T-cell (primary cell): Measurements from ENCODE around the gene CA12. TPM values are rescaled to one million over a fixed set of nuclear protein-coding genes. Genes with fewer than 3 reads are reported as not detected.
A peak's percentile ranks its signal among the peaks of the same experiment; 100 is the strongest.

ENCODE experiments used
- ATAC-seq, 4 experiments: fragments of 200-7000 bp in 3 of 4; fragments of 150-1000 bp in 1 of 4; cut with Tn5 transposase; replicated peaks in 1 of 4; 1 replicate in 3 of 4; 2 replicates in 1 of 4; pipeline ENCODE4 v1.10.0; 2021; ENCODE audit warnings: moderate library complexity in 3 of 4, mild to moderate bottlenecking in 2 of 4, moderate number of reproducible peaks in 1 of 4
- CTCF ChIA-PET, 2 donors: fragments of 300-600 bp; sonication (Branson Sonifier 250); formaldehyde crosslinking; loops; one replicate each; lab custom pipeline; 2022; ENCODE audit warnings: antibody characterized with exemption in 2 of 2; lab: Charles Lee
- POLR2A ChIA-PET, 2 donors: fragments of 300-600 bp; sonication (Branson Sonifier 250); formaldehyde crosslinking; loops; one replicate each; lab custom pipeline; 2022; ENCODE audit warnings: antibody characterized with exemption in 2 of 2; lab: Charles Lee
- DNase-seq, 35 experiments: peaks; one replicate each; pipeline versions ENCODE4 v3.0.0 to v3.0.0-alpha.2; 2013 to 2023
- H3K27ac ChIP-seq: one replicate; pipeline ENCODE4 v1.5.1; 2013; ENCODE audit warnings: low read length
- H3K27me3 ChIP-seq, 2 experiments: replicated peaks in 1 of 2; 1 replicate in 1 of 2; 2 replicates in 1 of 2; pipeline versions ENCODE4 v1.6.1 to v1.7.0; 2013; ENCODE audit warnings: low read length in 1 of 2, mixed read lengths in 1 of 2; ENCODE audit not compliant: control insufficient read depth in 2 of 2, insufficient read depth in 2 of 2; ENCODE audit errors: extremely low read depth in 1 of 2
- H3K36me3 ChIP-seq, 2 donors: 1 replicate in 1 of 2; 2 replicates in 1 of 2; pipeline versions ENCODE4 v1.6.1 to v1.7.0; 2013; ENCODE audit warnings: low read length in 1 of 2; ENCODE audit not compliant: control insufficient read depth in 2 of 2, insufficient read depth in 1 of 2; ENCODE audit errors: extremely low read depth in 1 of 2
- H3K4me1 ChIP-seq, 2 experiments: 1 replicate in 1 of 2; 2 replicates in 1 of 2; pipeline versions ENCODE4 v1.6.1 to v1.7.0; 2013; ENCODE audit warnings: low read length in 2 of 2, mixed read lengths in 1 of 2; ENCODE audit not compliant: insufficient read depth in 2 of 2, control insufficient read depth in 1 of 2; ENCODE audit errors: extremely low read depth in 1 of 2
- H3K4me3 ChIP-seq, 2 donors: 1 replicate in 1 of 2; 2 replicates in 1 of 2; pipeline versions ENCODE4 v1.5.1 to v1.7.0; 2013; ENCODE audit warnings: mild to moderate bottlenecking in 2 of 2, low read length in 1 of 2, moderate library complexity in 1 of 2; ENCODE audit not compliant: control insufficient read depth in 1 of 2; ENCODE audit errors: extremely low read depth in 1 of 2
- H3K9me3 ChIP-seq: 2 replicates; pipeline ENCODE4 v1.7.0; 2013
- H3K27ac Mint-ChIP-seq, 2 donors: one replicate each; pipeline ENCODE4 v1.8.0; 2020 to 2021; ENCODE audit warnings: mild to moderate bottlenecking in 2 of 2, mixed read lengths in 2 of 2
- H3K27me3 Mint-ChIP-seq, 2 donors: one replicate each; pipeline ENCODE4 v1.8.0; 2021 to 2022; ENCODE audit warnings: mixed read lengths in 2 of 2
- H3K36me3 Mint-ChIP-seq: one replicate; pipeline ENCODE4 v1.8.0; 2021; ENCODE audit warnings: mixed read lengths
- H3K4me1 Mint-ChIP-seq, 3 donors: one replicate each; pipeline ENCODE4 v1.8.0; 2020 to 2022; ENCODE audit warnings: mixed read lengths in 3 of 3, mild to moderate bottlenecking in 1 of 3
- H3K4me3 Mint-ChIP-seq, 3 donors: one replicate each; pipeline ENCODE4 v1.8.0; 2020 to 2022; ENCODE audit warnings: mild to moderate bottlenecking in 3 of 3, mixed read lengths in 3 of 3, moderate library complexity in 3 of 3
- H3K9me3 Mint-ChIP-seq, 3 donors: one replicate each; pipeline ENCODE4 v1.8.0; 2020 to 2022; ENCODE audit warnings: mixed read lengths in 3 of 3
- WGBS: methylation state at CpG from one replicate; pipeline ENCODE4 v1.1.5; 2013; ENCODE audit warnings: missing lambda C conversion rate; ENCODE audit not compliant: insufficient coverage; 5-methylcytosine and 5-hydroxymethylcytosine counted together
- total RNA-seq, 35 experiments: library from RNA in 6 of 35; stranded (reverse) in 6 of 35; fragments of 120-200 nt in 1 of 35; gene quantifications; one replicate each; pipeline versions ENCODE4 v1.2.1 to v1.2.4 and lab custom pipeline; 2013 to 2026

CA12 gene
- total RNA-seq, 5 donors from 2014 or later (not counting 1 experiment from before 2014, with no cell fraction given): 0.12 to 0.51 (median 0.30) TPM; not detected in 2

DNA sequence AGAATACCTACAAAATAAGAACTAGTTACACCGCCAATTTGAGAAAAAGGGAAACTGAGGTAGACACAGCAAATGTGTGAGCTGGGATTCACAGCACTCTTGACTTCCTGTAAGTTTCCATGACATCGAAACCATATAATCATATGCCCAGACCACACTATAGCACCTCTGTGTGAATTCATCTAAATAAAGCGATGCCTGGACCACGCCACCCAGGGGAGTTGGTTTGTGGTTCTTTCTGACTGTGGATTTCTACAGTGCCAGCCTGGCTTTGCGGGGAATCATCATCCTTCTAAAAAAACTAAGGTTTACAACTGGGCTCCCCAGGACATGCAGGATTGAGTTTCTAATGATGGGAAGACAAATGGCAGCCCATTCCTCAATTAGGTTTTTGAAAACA is 23.5 kb upstream of the CA12 start:
- no peak overlapping the region for H3K27ac Mint-ChIP-seq
- H3K27ac ChIP-seq: no peak overlapping the region
- H3K9me3 ChIP-seq: no peaks in the 10 kb centered on the region
- no peaks in the 10 kb centered on the region for H3K36me3 ChIP-seq
- H3K4me1 ChIP-seq: peaks cover 0 to 2% of the 10 kb centered on the region in 2 experiments
- H3K27me3 Mint-ChIP-seq: peaks cover 0 to 1% of the 10 kb centered on the region in 2 donors
- WGBS: no CpG with 5 or more reads among the region's 5 CpGs
- H3K27me3 ChIP-seq: no peaks in the 10 kb centered on the region
- no peak overlapping the region for H3K4me3 ChIP-seq
- no peak for ATAC-seq
- ChIA-PET CTCF (interaction anchor here (0.6 to 1.6 kb wide), 4 partner anchors 10 to 358 kb away, joined by 3 to 9 read pairs (median 4); no protein-coding TSS in a partner anchor), POLR2A (no interaction called here)
- H3K4me1 Mint-ChIP-seq: peaks cover 0 to 2% (median 0%) of the 10 kb centered on the region in 3 donors
- no peaks in the 10 kb centered on the region for H3K9me3 Mint-ChIP-seq
- H3K4me3 Mint-ChIP-seq: no peak overlapping the region
- no peak for DNase-seq
- H3K36me3 Mint-ChIP-seq: no peaks in the 10 kb centered on the region

DNA sequence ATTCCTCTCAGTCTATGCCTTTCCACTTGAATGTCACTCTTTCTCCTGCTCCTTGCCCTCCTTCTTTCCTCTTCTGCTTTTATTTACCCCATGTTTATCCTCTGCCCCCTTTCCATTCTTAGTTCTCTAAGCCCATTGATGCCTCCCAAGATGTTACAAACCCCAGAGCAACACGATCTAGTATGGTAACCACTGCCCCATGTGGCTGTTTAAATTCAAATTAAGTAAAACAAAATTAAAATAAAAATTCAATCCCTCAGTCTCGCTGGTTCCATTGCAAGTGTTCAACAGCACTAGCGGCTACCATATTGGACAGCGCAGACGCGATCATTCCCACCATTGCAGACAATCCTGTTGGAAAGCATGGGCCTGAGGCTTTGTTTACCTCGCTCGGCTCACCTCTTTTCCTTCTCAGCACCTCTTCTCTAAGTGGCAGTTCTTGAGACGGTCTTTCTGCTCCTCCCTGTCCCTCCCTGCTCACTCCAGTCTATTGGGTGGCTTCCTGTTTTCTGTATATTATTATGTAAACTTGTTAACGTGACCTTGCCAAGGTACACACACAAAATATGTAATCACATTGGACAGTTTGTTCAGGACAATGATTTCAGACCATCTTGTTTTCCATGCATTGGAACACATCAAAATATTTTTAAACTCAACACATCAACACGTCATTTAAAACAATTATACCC is 21.8 kb upstream of the CA12 start:
- CTCF ChIA-PET: interaction anchor here (0.6 to 1.5 kb wide), 15 partner anchors 34 to 436 kb away, joined by 3 to 17 read pairs (median 4); no protein-coding TSS in a partner anchor
- Mint-ChIP-seq H3K36me3 (no peaks in the 10 kb centered on the region), H3K4me3 (no peak overlapping the region), H3K9me3 (no peaks in the 10 kb centered on the region), H3K4me1 (peaks cover 0 to 2% (median 0%) of the 10 kb centered on the region in 3 donors), H3K27ac (no peak overlapping the region), H3K27me3 (no peaks in the 10 kb centered on the region)
- WGBS: 91% methylated on average over 7 of the region's 11 CpGs
- POLR2A ChIA-PET: interaction anchor here in 1 of 2 donors (0.6 kb wide), 1 partner anchor 56 kb away, joined by 5 read pairs; no protein-coding TSS in a partner anchor
- Histone ChIP-seq H3K4me1 (peaks cover 0 to 2% of the 10 kb centered on the region in 2 experiments), H3K36me3 (no peaks in the 10 kb centered on the region), H3K9me3 (no peaks in the 10 kb centered on the region), H3K4me3 (no peak overlapping the region), H3K27ac (no peak overlapping the region), H3K27me3 (no peaks in the 10 kb centered on the region)
- ATAC-seq: no peak
- DNase-seq: no peak

DNA sequence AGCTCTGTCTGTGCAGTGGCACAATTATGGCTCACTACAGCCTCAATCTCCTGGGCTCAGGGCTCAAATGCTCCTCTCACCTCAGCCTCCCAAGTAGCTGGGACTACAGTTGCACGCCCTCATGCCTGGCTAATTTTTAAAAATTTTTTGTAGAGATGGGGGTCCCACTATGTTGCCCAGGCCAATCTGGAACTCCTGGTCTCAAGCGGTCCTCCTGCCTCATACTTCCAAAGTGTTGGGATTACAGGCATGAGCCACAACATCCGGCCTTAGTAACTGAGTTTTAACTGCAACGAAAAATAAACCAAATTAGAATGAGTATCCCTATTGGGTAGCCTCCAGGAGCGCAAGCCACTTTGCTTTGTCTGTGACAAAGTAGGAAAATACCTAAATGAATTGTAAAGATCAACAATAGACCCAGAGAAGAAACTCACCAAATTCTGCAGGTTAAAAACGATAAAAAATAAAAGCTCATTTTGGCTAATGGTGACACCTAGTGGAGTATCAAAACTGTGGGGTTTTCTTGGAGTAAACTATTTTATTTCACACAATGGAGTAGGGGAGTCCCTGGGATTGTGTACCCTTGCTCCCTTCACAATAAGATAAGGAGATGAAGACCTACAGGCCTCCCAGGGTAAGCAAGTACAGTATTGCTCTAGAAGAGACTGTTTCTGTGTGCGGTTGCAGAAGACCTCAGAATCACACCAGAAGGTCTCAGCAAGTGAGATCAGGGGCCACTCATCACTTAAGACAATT is 21.0 kb upstream of the CA12 start:
- WGBS: 93% methylated on average over 3 of the region's 7 CpGs
- no peak overlapping the region for H3K27ac Mint-ChIP-seq
- no peaks in the 10 kb centered on the region for H3K36me3 Mint-ChIP-seq
- Histone ChIP-seq H3K27me3 (no peaks in the 10 kb centered on the region), H3K9me3 (no peaks in the 10 kb centered on the region), H3K27ac (no peak overlapping the region), H3K4me3 (no peak overlapping the region), H3K36me3 (no peaks in the 10 kb centered on the region), H3K4me1 (peaks cover 0 to 2% of the 10 kb centered on the region in 2 experiments)
- no peaks in the 10 kb centered on the region for H3K27me3 Mint-ChIP-seq
- no peak overlapping the region for H3K4me3 Mint-ChIP-seq
- H3K9me3 Mint-ChIP-seq: no peaks in the 10 kb centered on the region
- ChIA-PET CTCF (interaction anchor here (0.5 to 1.5 kb wide), 13 partner anchors 21 to 911 kb away, joined by 3 to 17 read pairs (median 4); no protein-coding TSS in a partner anchor), POLR2A (interaction anchor here in 1 of 2 donors (0.6 kb wide), 1 partner anchor 114 kb away, joined by 3 read pairs; no protein-coding TSS in a partner anchor)
- ATAC-seq: peak in 2 of 4 experiments; percentile 26 to 58
- DNase-seq: peak in 2 of 35 experiments; percentile 5 to 61
- peaks cover 0 to 2% (median 0%) of the 10 kb centered on the region in 3 donors for H3K4me1 Mint-ChIP-seq

DNA sequence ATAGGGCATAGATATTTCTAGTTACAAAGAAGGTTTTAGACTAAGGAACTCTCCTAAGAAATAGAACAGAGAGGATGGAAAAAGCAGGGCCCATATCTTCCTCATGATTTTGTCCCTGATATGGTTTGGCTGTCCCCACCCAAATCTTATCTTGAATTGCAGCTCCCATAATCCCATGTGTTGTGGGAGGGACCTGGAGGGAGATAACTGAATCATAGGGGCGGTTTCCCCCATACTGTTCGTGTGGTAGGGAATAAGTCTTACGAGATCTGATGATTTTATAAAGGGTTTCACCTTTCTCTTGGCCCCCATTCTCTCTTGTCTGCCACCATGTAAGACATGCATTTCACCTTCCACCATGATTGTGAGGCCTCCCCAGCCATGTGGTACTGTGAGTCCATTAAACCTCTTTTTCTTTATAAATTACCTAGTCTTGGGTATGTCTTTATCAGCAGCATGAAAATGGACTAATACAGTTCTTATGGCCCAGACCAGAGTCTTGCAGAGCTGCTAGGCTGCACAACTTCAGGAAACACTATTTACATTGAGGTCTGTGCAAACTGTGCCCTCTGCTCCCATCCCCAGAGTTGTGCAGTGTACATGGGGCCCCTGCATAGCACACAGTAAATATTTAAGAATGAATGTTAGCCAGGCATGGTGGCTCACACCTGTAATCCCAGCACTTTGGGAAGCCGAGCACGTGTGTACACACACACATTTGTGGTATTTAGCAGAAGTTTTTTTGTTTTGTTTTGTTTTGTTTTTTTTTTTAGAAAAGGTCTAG is 20.3 kb upstream of the CA12 start:
- Histone ChIP-seq H3K27me3 (no peaks in the 10 kb centered on the region), H3K4me1 (peaks cover 0 to 2% of the 10 kb centered on the region in 2 experiments), H3K9me3 (no peaks in the 10 kb centered on the region), H3K27ac (no peak overlapping the region), H3K4me3 (no peak overlapping the region), H3K36me3 (no peaks in the 10 kb centered on the region)
- CTCF ChIA-PET: interaction anchor here (0.5 to 1.5 kb wide), 13 partner anchors 22 to 912 kb away, joined by 3 to 17 read pairs (median 4); no protein-coding TSS in a partner anchor
- H3K4me1 Mint-ChIP-seq: peaks cover 0 to 2% (median 0%) of the 10 kb centered on the region in 3 donors
- no peak overlapping the region for H3K27ac Mint-ChIP-seq
- no peaks in the 10 kb centered on the region for H3K9me3 Mint-ChIP-seq
- no peak for DNase-seq
- peaks cover 0 to 3% of the 10 kb centered on the region in 2 donors for H3K27me3 Mint-ChIP-seq
- no peak overlapping the region for H3K4me3 Mint-ChIP-seq
- POLR2A ChIA-PET: interaction anchor here (0.5 to 0.6 kb wide), 2 partner anchors 113 to 169 kb away, joined by 3 read pairs; no protein-coding TSS in a partner anchor
- H3K36me3 Mint-ChIP-seq: no peaks in the 10 kb centered on the region
- ATAC-seq: no peak
- 100% methylated on average over 2 of the region's 5 CpGs for WGBS

DNA sequence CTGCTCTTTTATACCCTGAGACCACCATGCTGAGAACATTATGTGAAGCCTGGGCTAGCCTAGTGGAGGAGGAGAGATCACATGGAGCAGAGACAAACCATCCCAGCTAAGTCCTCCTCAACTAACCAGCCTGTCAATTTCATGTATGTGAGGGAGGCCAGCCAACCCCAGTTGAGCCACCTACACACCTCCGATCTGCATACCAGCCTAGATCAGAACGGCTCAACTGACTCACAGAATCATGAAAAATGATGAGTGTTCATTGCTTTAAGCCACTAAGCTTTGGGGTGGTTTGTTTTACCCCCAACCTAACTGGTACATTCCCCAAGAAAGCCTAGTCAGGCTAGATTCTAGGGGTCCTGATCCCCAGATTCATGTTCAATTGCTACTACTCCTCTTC is 19.4 kb upstream of the CA12 start:
- Histone ChIP-seq H3K9me3 (no peaks in the 10 kb centered on the region), H3K27ac (no peak overlapping the region), H3K27me3 (no peaks in the 10 kb centered on the region), H3K4me3 (no peak overlapping the region), H3K36me3 (no peaks in the 10 kb centered on the region), H3K4me1 (peaks cover 0 to 2% of the 10 kb centered on the region in 2 experiments)
- ATAC-seq (no peak), DNase-seq (no peak)
- H3K9me3 Mint-ChIP-seq: no peaks in the 10 kb centered on the region
- WGBS: no CpG with 5 or more reads among the region's 2 CpGs
- no peaks in the 10 kb centered on the region for H3K36me3 Mint-ChIP-seq
- no peak overlapping the region for H3K4me3 Mint-ChIP-seq
- peaks cover 0 to 5% of the 10 kb centered on the region in 2 donors for H3K27me3 Mint-ChIP-seq
- no peak overlapping the region for H3K27ac Mint-ChIP-seq
- CTCF ChIA-PET: interaction anchor here (0.6 to 0.7 kb wide), 3 partner anchors 112 to 537 kb away, joined by 3 read pairs; no protein-coding TSS in a partner anchor
- H3K4me1 Mint-ChIP-seq: peaks cover 0 to 2% (median 0%) of the 10 kb centered on the region in 3 donors
- POLR2A ChIA-PET: no interaction called here
